Endodermal cell (in vitro differentiated cells): Measurements from ENCODE around the gene SAA2. TPM values are rescaled to one million over a fixed set of nuclear protein-coding genes. Genes with fewer than 3 reads are reported as not detected.

Source experiments
- DNase-seq: peaks from one replicate; pipeline ENCODE4 v3.0.0-alpha.2; 2017
- H3K27ac ChIP-seq: 2 replicates; pipeline ENCODE4 v1.5.1; 2013; ENCODE audit warnings: mild to moderate bottlenecking, low read depth, low read length, moderate library complexity
- H3K27me3 ChIP-seq: 2 replicates; pipeline ENCODE4 v1.6.1; 2013; ENCODE audit warnings: mild to moderate bottlenecking, low read length, moderate library complexity; ENCODE audit not compliant: insufficient read depth, control insufficient read depth, poor library complexity, severe bottlenecking
- H3K36me3 ChIP-seq: 2 replicates; pipeline ENCODE4 v1.7.0; 2013; ENCODE audit warnings: mild to moderate bottlenecking, low read length, moderate library complexity; ENCODE audit not compliant: control insufficient read depth, insufficient read depth
- H3K4me1 ChIP-seq: one replicate; pipeline ENCODE4 v1.7.0; 2013; ENCODE audit warnings: low read length; ENCODE audit not compliant: control insufficient read depth, insufficient read depth
- H3K4me3 ChIP-seq: 2 replicates; pipeline ENCODE4 v1.5.1; 2013; ENCODE audit warnings: mild to moderate bottlenecking, low read length, moderate library complexity
- H3K9ac ChIP-seq: 2 replicates; pipeline ENCODE4 v1.6.1; 2013; ENCODE audit warnings: mild to moderate bottlenecking, low read length, moderate library complexity; ENCODE audit not compliant: poor library complexity, severe bottlenecking; ENCODE audit errors: extremely low read depth
- H3K9me3 ChIP-seq: 2 replicates; pipeline ENCODE4 v1.6.1; 2013; ENCODE audit warnings: mild to moderate bottlenecking, low read length, moderate library complexity; ENCODE audit not compliant: control insufficient read depth
- H3K27ac Mint-ChIP-seq: 2 replicates; pipeline ENCODE4 v1.8.0; 2020; ENCODE audit warnings: mixed read lengths
- H3K27me3 Mint-ChIP-seq: 2 replicates; pipeline ENCODE4 v1.8.0; 2021; ENCODE audit warnings: mild to moderate bottlenecking, mixed read lengths; ENCODE audit not compliant: insufficient read depth
- H3K36me3 Mint-ChIP-seq: 2 replicates; pipeline ENCODE4 v1.8.0; 2020; ENCODE audit warnings: low read depth, mixed read lengths
- H3K4me1 Mint-ChIP-seq: 2 replicates; pipeline ENCODE4 v1.8.0; 2020; ENCODE audit warnings: mixed read lengths
- H3K4me3 Mint-ChIP-seq: 2 replicates; pipeline ENCODE4 v1.8.0; 2020; ENCODE audit warnings: mild to moderate bottlenecking, moderate library complexity, mixed read lengths
- H3K9me3 Mint-ChIP-seq: 2 replicates; pipeline ENCODE4 v1.8.0; 2020; ENCODE audit warnings: mild to moderate bottlenecking, mixed read lengths
- CTCF ChIP-seq: fragments of 200-600 bp; sonication (generic); conservative IDR thresholded peaks from 2 replicates; pipeline ENCODE4 v1.5.0; 2021; ENCODE audit warnings: antibody characterized with exemption, mild to moderate bottlenecking
- WGBS, 2 experiments: methylation state at CpG; one replicate each; pipeline versions ENCODE4 v1.1.5 to v1.1.7; 2013; ENCODE audit warnings: missing lambda C conversion rate in 2 of 2, mixed read lengths in 1 of 2; ENCODE audit not compliant: insufficient coverage in 1 of 2, insufficient read length in 1 of 2; 5-methylcytosine and 5-hydroxymethylcytosine counted together
- long read RNA-seq, 4 experiments: library from polyadenylated mRNA in 2 of 4; library from RNA in 1 of 4; library from capped mRNA in 1 of 4; stranded (forward) in 3 of 4; unstranded in 1 of 4; transcript quantifications; one replicate each; pipeline ENCODE4 v2.0.0, GENCODE V29; 2020 to 2021; ENCODE audit warnings: inconsistent platforms in 1 of 4
- polyA plus RNA-seq, 2 experiments: library from polyadenylated mRNA; stranded (reverse); fragments of 50-300 nt; gene quantifications; one replicate each; pipeline ENCODE4 v1.2.3, GENCODE V29; 2013
- total RNA-seq, 2 donors: library from RNA; stranded (reverse); fragmentation: NEBNext Ultra II Directional in 1 of 2; extraction: Animal tissue kit (Norgen Biotek cat#: 25700) in 1 of 2; gene quantifications; 2 replicates in 1 of 2; 3 replicates in 1 of 2; pipeline ENCODE4 v1.2.1, GENCODE V29; 2021

The SAA2 gene
- 1 to 10 TPM in 1 of 2 donors, under 1 TPM in 1; 0.29 to 1.4 TPM for total RNA-seq
- not detected for polyA plus RNA-seq (2013, experiment 1 of 2)
- polyA plus RNA-seq (2013, experiment 2 of 2) = not detected
- long read RNA-seq, experiment 1 = 0 reads
- long read RNA-seq, experiment 2 = 0 reads
- long read RNA-seq, experiment 3 = 0 reads
- long read RNA-seq, experiment 4 = 0 reads

DNA sequence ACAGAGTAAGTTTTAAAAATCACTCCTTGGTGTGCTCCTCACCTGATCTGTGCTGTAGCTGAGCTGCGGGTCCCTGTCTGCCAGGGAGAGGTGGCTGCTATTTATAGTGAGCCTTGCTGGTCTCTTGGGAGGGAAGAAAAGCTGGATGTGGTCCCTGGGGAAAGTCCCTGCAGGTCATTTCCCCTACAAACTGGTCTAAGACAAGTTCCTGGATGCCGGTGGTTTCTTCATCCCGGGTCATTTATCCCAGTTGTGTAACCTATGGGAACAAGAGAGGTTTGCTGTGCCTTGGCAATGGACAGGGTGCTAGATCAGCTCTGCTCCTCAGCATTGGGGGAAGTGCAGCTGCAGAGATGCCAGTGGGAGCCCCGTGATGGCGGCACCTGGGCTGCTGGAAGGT, at the start of gene SAA2:
Gene SAA2, minus strand, starts transcription at position 108 of the 400 bp plus-strand sequence. CDS start 657 bp downstream, outside the sequence.
- WGBS, 2 experiments = 90 to 93% methylated on average over 3 to 5 of the region's 5 CpGs
- Histone ChIP-seq H3K27me3 (no peaks in the 10 kb centered on the region), H3K27ac (no peak within 1 kb of the TSS), H3K4me3 (no peak within 1 kb of the TSS), H3K36me3 (no peaks in the 10 kb centered on the region), H3K4me1 (no peaks in the 10 kb centered on the region), H3K9me3 (no peaks in the 10 kb centered on the region), H3K9ac (no peak within 1 kb of the TSS)
- H3K27ac Mint-ChIP-seq = no peak within 1 kb of the TSS
- DNase-seq = no peak
- H3K9me3 Mint-ChIP-seq = peaks cover 2% of the 10 kb centered on the region
- no peak within 1 kb of the TSS for H3K4me3 Mint-ChIP-seq
- H3K36me3 Mint-ChIP-seq = no peaks in the 10 kb centered on the region
- no peak for TF ChIP-seq CTCF
- H3K4me1 Mint-ChIP-seq = peaks cover 3% of the 10 kb centered on the region
- H3K27me3 Mint-ChIP-seq = peaks cover 14% of the 10 kb centered on the region

- no peak for DNase-seq
- Mint-ChIP-seq H3K4me3 (no peak overlapping the region), H3K4me1 (no peaks in the 10 kb centered on the region), H3K9me3 (no peaks in the 10 kb centered on the region), H3K27ac (no peak overlapping the region), H3K36me3 (peaks cover 83% of the 10 kb centered on the region), H3K27me3 (no peaks in the 10 kb centered on the region)
- Histone ChIP-seq H3K27me3 (no peaks in the 10 kb centered on the region), H3K36me3 (peaks cover 90% of the 10 kb centered on the region), H3K4me1 (no peaks in the 10 kb centered on the region), H3K4me3 (no peak overlapping the region), H3K9ac (no peak overlapping the region), H3K27ac (no peak overlapping the region), H3K9me3 (no peaks in the 10 kb centered on the region)
- 99 to 100% methylated on average over 2 of the region's 2 CpGs for WGBS, 2 experiments
- TF ChIP-seq CTCF = no peak
Measured at GRCh38 chr11:18295316-18295715, 46.8 kb upstream of the SAA2 start.

GRCh38 chr11:18294862-18295261, 46.4 kb upstream of the SAA2 start:
- Histone ChIP-seq H3K27ac (no peak overlapping the region), H3K27me3 (no peaks in the 10 kb centered on the region), H3K4me3 (no peak overlapping the region), H3K36me3 (peaks cover 92% of the 10 kb centered on the region), H3K9me3 (no peaks in the 10 kb centered on the region), H3K4me1 (no peaks in the 10 kb centered on the region), H3K9ac (no peak overlapping the region)
- no peaks in the 10 kb centered on the region for H3K4me1 Mint-ChIP-seq
- DNase-seq = no peak
- H3K27ac Mint-ChIP-seq = no peak overlapping the region
- no peaks in the 10 kb centered on the region for H3K9me3 Mint-ChIP-seq
- no peak for TF ChIP-seq CTCF
- 96 to 99% methylated on average over 4 to 5 of the region's 5 CpGs for WGBS, 2 experiments
- peaks cover 84% of the 10 kb centered on the region for H3K36me3 Mint-ChIP-seq
- H3K4me3 Mint-ChIP-seq = no peak overlapping the region
- H3K27me3 Mint-ChIP-seq = no peaks in the 10 kb centered on the region
